IMR-90 (cell line): ENCODE measurements around the gene ADPRS. TPM values are rescaled to one million over a fixed set of nuclear protein-coding genes. Genes with fewer than 3 reads are reported as not detected.
A peak's percentile ranks its signal among the peaks of the same experiment; 100 is the strongest.

Experiments
- ATAC-seq: fragments of 200-7000 bp; cut with Tn5 transposase; 2 replicates; pipeline ENCODE4 v1.9.1; 2020; ENCODE audit warnings: low read depth, mild to moderate bottlenecking, moderate library complexity
- BruUV-seq: library from RNA; stranded (reverse); fragments of 400-500 nt; replicated peaks from 2 replicates; lab custom pipeline; 2021; lab: Mats Ljungman, UMichigan
- CTCF ChIA-PET: fragments of 300-600 bp; formaldehyde crosslinking; extraction: SDS; loops from one replicate; lab custom pipeline; 2021; ENCODE audit warnings: antibody characterized with exemption; lab: Yijun Ruan, JAX
- POLR2A ChIA-PET: fragments of 300-600 bp; sonication (Branson Sonifier 250); formaldehyde crosslinking; loops from one replicate; lab custom pipeline; 2022; ENCODE audit warnings: antibody characterized with exemption; ENCODE audit not compliant: unreplicated experiment; lab: Charles Lee
- DNase-seq: peaks from one replicate; pipeline ENCODE4 v3.0.0; 2013
- H2AFZ ChIP-seq: replicated peaks from 2 replicates; pipeline ENCODE3; 2013; ENCODE audit warnings: low read length, mild to moderate bottlenecking; ENCODE audit not compliant: poor library complexity
- H2AK5ac ChIP-seq: 2 replicates; pipeline ENCODE4 v1.6.1; 2013; ENCODE audit warnings: low read depth, low read length, inconsistent platforms
- H2AK9ac ChIP-seq: replicated peaks from 2 replicates; pipeline ENCODE3; 2013; ENCODE audit warnings: mild to moderate bottlenecking, low read depth, low read length, moderate library complexity; ENCODE audit not compliant: poor library complexity
- H2BK120ac ChIP-seq: 2 replicates; pipeline ENCODE4 v1.6.1; 2013; ENCODE audit warnings: low read depth, low read length, inconsistent platforms
- H2BK15ac ChIP-seq: 3 replicates; pipeline ENCODE4 v1.6.1; 2013; ENCODE audit warnings: low read depth, low read length, inconsistent platforms
- H2BK20ac ChIP-seq: 2 replicates; pipeline ENCODE4 v1.6.1; 2013; ENCODE audit warnings: low read depth, mild to moderate bottlenecking, inconsistent platforms, low read length, moderate library complexity
- H2BK5ac ChIP-seq: 2 replicates; pipeline ENCODE4 v1.6.1; 2013; ENCODE audit warnings: mild to moderate bottlenecking, low read depth, low read length, inconsistent platforms; ENCODE audit not compliant: poor library complexity, severe bottlenecking
- H3K14ac ChIP-seq: replicated peaks from 2 replicates; pipeline ENCODE4 v1.6.1; 2013; ENCODE audit warnings: low read depth, low read length, inconsistent platforms
- H3K18ac ChIP-seq: 2 replicates; pipeline ENCODE4 v1.6.1; 2013; ENCODE audit warnings: low read depth, low read length, control low read depth
- H3K23ac ChIP-seq: 2 replicates; pipeline ENCODE4 v1.6.1; 2013; ENCODE audit warnings: low read depth, low read length, inconsistent platforms
- H3K27ac ChIP-seq: 2 replicates; pipeline ENCODE4 v1.5.1; 2013; ENCODE audit warnings: mild to moderate bottlenecking, control low read depth, low read length; ENCODE audit not compliant: insufficient read depth
- H3K27me3 ChIP-seq: 2 replicates; pipeline ENCODE4 v1.6.1; 2013; ENCODE audit warnings: low read length; ENCODE audit not compliant: control insufficient read depth, insufficient read depth
- H3K36me3 ChIP-seq: 2 replicates; pipeline ENCODE4 v1.6.1; 2013; ENCODE audit warnings: low read length, mixed read lengths; ENCODE audit not compliant: control insufficient read depth, insufficient read depth
- H3K4ac ChIP-seq: 2 replicates; pipeline ENCODE4 v1.6.1; 2013; ENCODE audit warnings: low read depth, low read length, inconsistent platforms
- H3K4me1 ChIP-seq: 2 replicates; pipeline ENCODE4 v1.6.1; 2013; ENCODE audit warnings: low read length, mixed read lengths; ENCODE audit not compliant: control insufficient read depth, insufficient read depth
- H3K4me2 ChIP-seq: 2 replicates; pipeline ENCODE4 v1.6.1; 2013; ENCODE audit warnings: low read depth, mild to moderate bottlenecking, control low read depth, low read length, moderate library complexity
- H3K4me3 ChIP-seq: 2 replicates; pipeline ENCODE4 v1.5.1; 2013; ENCODE audit warnings: low read depth, mild to moderate bottlenecking, control low read depth, low read length, moderate library complexity; ENCODE audit not compliant: insufficient read depth
- H3K56ac ChIP-seq: 2 replicates; pipeline ENCODE4 v1.6.1; 2013; ENCODE audit warnings: low read length, inconsistent platforms; ENCODE audit not compliant: insufficient read depth; ENCODE audit errors: extremely low read depth
- H3K79me1 ChIP-seq, 2 experiments: 2 replicates each; pipeline ENCODE4 v1.6.1; 2013; ENCODE audit warnings: low read length in 2 of 2, inconsistent platforms in 1 of 2, low read depth in 1 of 2
- H3K9ac ChIP-seq: 2 replicates; pipeline ENCODE4 v1.6.1; 2013; ENCODE audit warnings: low read depth, low read length, control low read depth
- H3K9me1 ChIP-seq: 2 replicates; pipeline ENCODE4 v1.6.1; 2013; ENCODE audit warnings: low read length, inconsistent platforms; ENCODE audit not compliant: insufficient read depth
- H3K9me3 ChIP-seq: 2 replicates; pipeline ENCODE4 v1.6.1; 2013; ENCODE audit warnings: low read length; ENCODE audit not compliant: control insufficient read depth, insufficient read depth
- H4K20me1 ChIP-seq: 2 replicates; pipeline ENCODE4 v1.6.1; 2013; ENCODE audit warnings: low read length, inconsistent platforms; ENCODE audit not compliant: insufficient read depth
- H4K5ac ChIP-seq: 2 replicates; pipeline ENCODE4 v1.6.1; 2013; ENCODE audit warnings: mild to moderate bottlenecking, low read depth, low read length, control low read depth
- H4K8ac ChIP-seq, 2 experiments: 2 replicates each; pipeline ENCODE4 v1.6.1; 2013; ENCODE audit warnings: low read depth in 2 of 2, low read length in 2 of 2, control low read depth in 1 of 2, inconsistent platforms in 1 of 2
- H4K91ac ChIP-seq: 2 replicates; pipeline ENCODE4 v1.6.1; 2013; ENCODE audit warnings: low read depth, low read length, inconsistent platforms; ENCODE audit not compliant: insufficient read depth
- MAZ ChIP-seq: IDR thresholded peaks from 2 replicates; pipeline ENCODE4 v1.6.1; 2012; ENCODE audit warnings: low read depth, mild to moderate bottlenecking, low read length, improper control_type of control experiment, moderate library complexity, borderline replicate concordance
- MXI1 ChIP-seq: IDR thresholded peaks from 2 replicates; pipeline ENCODE4 v1.6.1; 2012; ENCODE audit warnings: low read depth, mild to moderate bottlenecking, low read length, moderate library complexity, borderline replicate concordance
- NFE2L2 ChIP-seq: fragments of 150-350 bp; IDR thresholded peaks from 2 replicates; pipeline ENCODE4 v1.6.1; 2016; ENCODE audit warnings: low read depth, mild to moderate bottlenecking, low read length
- USF2 ChIP-seq: fragments of 150-350 bp; IDR thresholded peaks from 2 replicates; pipeline ENCODE4 v1.6.1; 2017; ENCODE audit warnings: mild to moderate bottlenecking, antibody characterized with exemption, low read length, low read depth
- WGBS, 2 experiments: methylation state at CpG; one replicate each; pipeline versions ENCODE4 v1.1.5 to v1.1.7; 2013; ENCODE audit warnings: missing lambda C conversion rate in 2 of 2; ENCODE audit not compliant: insufficient read length in 1 of 2; ENCODE audit errors: extremely low coverage in 2 of 2; 5-methylcytosine and 5-hydroxymethylcytosine counted together
- dilution Hi-C: fragments of 300-500 bp; cut with HindIII; formaldehyde crosslinking; loops from one replicate; pipeline ENCODE4 v1.14.3; 2018; ENCODE audit warnings: low sequenced_read_pairs; ENCODE audit not compliant: unreplicated experiment
- in situ Hi-C: fragments of 300-500 bp; cut with MboI; formaldehyde crosslinking; loops from 3 replicates; pipeline ENCODE4 v1.14.3; 2019; ENCODE audit warnings: low sequenced_read_pairs, inconsistent platforms, mixed read lengths
- intact Hi-C: fragments of 100-400 bp; cut with micrococcal nuclease; formaldehyde crosslinking; loops from 2 replicates; pipeline ENCODE4 v1.10.0; 2022
- polyA plus RNA-seq, 3 experiments: library from polyadenylated mRNA; depleted of rRNA; stranded (reverse); fragments of >200 nt; gene quantifications; 2 replicates each; pipeline ENCODE4 v1.2.3, GENCODE V29; 2012; ENCODE audit warnings: low replicate concordance in 1 of 3
- total RNA-seq: library from RNA; depleted of rRNA; stranded (reverse); fragments of >200 nt; gene quantifications from 2 replicates; pipeline ENCODE4 v1.2.3, GENCODE V29; 2012

Gene ADPRS
- total and polyA plus RNA-seq, 2 of the 4 experiments (the other 2 are of a cell fraction): 31.0 to 37.2 TPM

DNA sequence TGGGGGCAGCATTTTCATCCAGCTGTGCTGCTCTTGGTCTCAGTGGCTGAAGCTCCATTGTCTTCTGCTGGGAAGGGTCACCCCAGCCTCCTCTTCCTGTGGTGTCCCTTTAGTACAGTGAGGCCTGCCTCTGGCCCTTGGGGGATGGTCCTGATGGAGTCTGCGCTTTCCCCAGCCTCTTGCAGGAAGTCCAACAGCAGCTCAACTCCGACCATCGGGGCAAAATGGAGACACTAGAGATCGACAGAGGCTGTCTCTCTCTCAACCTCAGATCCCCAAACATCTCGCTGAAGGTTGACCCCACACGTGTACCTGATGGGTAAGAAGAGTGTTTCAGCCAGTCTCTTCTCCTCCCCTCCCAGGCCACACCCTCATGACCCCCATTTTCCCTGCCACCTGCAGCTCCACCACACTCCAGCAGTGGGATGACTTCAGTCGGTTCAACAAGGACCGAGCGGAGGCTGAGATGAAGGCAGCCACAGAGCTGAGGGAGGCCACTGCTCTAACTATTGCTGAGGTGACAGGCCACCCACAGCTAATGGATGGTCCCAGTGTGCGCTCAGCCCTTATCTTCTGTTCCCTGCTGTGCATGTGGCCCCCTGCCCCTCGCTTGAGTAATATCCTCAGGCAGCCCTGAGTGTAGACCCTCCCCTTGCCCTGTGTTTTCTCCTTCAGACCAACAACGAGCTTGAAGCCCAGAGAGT lies 2.0 kb upstream of the ADPRS start:
- Histone ChIP-seq H3K27me3 (no peaks in the 10 kb centered on the region; the same call in 1 of the 2 replicates), H4K91ac (no peak overlapping the region), H3K9ac (no peak overlapping the region), H3K4ac (no peak overlapping the region), H2BK15ac (no peak overlapping the region), H2AK9ac (peak overlapping the region; percentile 42), H3K4me1 (peaks cover 2% of the 10 kb centered on the region; the same call in 1 of the 2 replicates), H2BK5ac (no peak overlapping the region), H3K4me2 (no peak overlapping the region), H3K4me3 (no peak overlapping the region), H2AFZ (peak overlapping the region; percentile 56), H4K8ac (no peak overlapping the region; a peak in 1 of 4 replicates), H4K20me1 (peaks cover 7% of the 10 kb centered on the region; the same call in 1 of the 2 replicates), H2AK5ac (no peak overlapping the region), H3K79me1 (peaks cover 23 to 29% of the 10 kb centered on the region in 2 experiments), H4K5ac (no peak overlapping the region), H2BK120ac (no peak overlapping the region), H3K27ac (no peak overlapping the region), H3K9me3 (no peaks in the 10 kb centered on the region), H3K14ac (no peak overlapping the region), H3K56ac (no peak overlapping the region), H3K23ac (no peak overlapping the region), H3K18ac (no peak overlapping the region), H3K36me3 (peaks cover 2% of the 10 kb centered on the region; the same call in 1 of the 2 replicates), H2BK20ac (no peak overlapping the region), H3K9me1 (peaks cover 8% of the 10 kb centered on the region; the same call in 1 of the 2 replicates)
- ChIA-PET POLR2A (interaction anchor here (0.5 kb wide), 1 partner anchor 125 kb away, joined by 4 read pairs; no protein-coding TSS in a partner anchor), CTCF (no interaction called here)
- intact Hi-C loops: loop anchor here (10.0 kb wide), 1 partner anchor 152 kb away; the partner anchor contains the start of gene AGO3
- BruUV-seq: no TSS peak
- ATAC-seq: no peak
- no peak for DNase-seq
- WGBS, 2 experiments: 80% methylated on average over 3 of the region's 12 CpGs; no CpG with 5 or more reads in 1 of the 2 experiments
- in situ Hi-C loops: no loop called here
- dilution Hi-C loops: no loop called here
- TF ChIP-seq MAZ: no peak
- no peak for TF ChIP-seq MXI1
- no peak for TF ChIP-seq NFE2L2
- no peak for TF ChIP-seq USF2
